Heart right ventricle (tissue), 16 donors: Measurements from ENCODE around the gene LDLRAD2. TPM values are rescaled to one million over a fixed set of nuclear protein-coding genes. Genes with fewer than 3 reads are reported as not detected.

Experiments used
- ATAC-seq, 8 donors: fragments of 200-7000 bp; cut with Tn5 transposase; one replicate each; pipeline ENCODE4 v1.9.1; 2020; ENCODE audit warnings: mild to moderate bottlenecking in 8 of 8, moderate library complexity in 8 of 8, moderate number of reproducible peaks in 1 of 8
- DNase-seq, 2 donors: peaks; one replicate each; pipeline ENCODE4 v3.0.0-alpha.2; 2020
- H3K27ac ChIP-seq, 10 donors: fragments of 200-600 bp; sonication (generic) in 2 of 10; one replicate each; pipeline versions ENCODE4 v1.5.0 to v1.8.0; 2020 to 2022; ENCODE audit warnings: mild to moderate bottlenecking in 3 of 10
- H3K27me3 ChIP-seq, 7 donors: fragments of 200-600 bp; one replicate each; pipeline ENCODE4 v1.8.0; 2021 to 2022; ENCODE audit warnings: mild to moderate bottlenecking in 2 of 7
- H3K36me3 ChIP-seq, 9 donors: fragments of 200-600 bp; sonication (generic) in 1 of 9; one replicate each; pipeline versions ENCODE4 v1.5.0 to v1.8.0; 2020 to 2022; ENCODE audit warnings: mild to moderate bottlenecking in 2 of 9
- H3K4me1 ChIP-seq, 9 donors: fragments of 200-600 bp; sonication (generic) in 1 of 9; one replicate each; pipeline versions ENCODE4 v1.5.0 to v1.8.0; 2020 to 2022; ENCODE audit warnings: mild to moderate bottlenecking in 4 of 9
- H3K4me3 ChIP-seq, 10 donors: fragments of 200-600 bp; sonication (generic) in 2 of 10; one replicate each; pipeline versions ENCODE4 v1.5.0 to v1.8.0; 2020 to 2022; ENCODE audit warnings: mild to moderate bottlenecking in 7 of 10, moderate library complexity in 2 of 10
- H3K9me3 ChIP-seq, 11 donors: fragments of 200-600 bp in 10 of 11; sonication (generic) in 2 of 11; one replicate each; pipeline versions ENCODE4 v1.5.0 to v1.8.0; 2013 to 2022; ENCODE audit warnings: mild to moderate bottlenecking in 2 of 11, control low read depth in 1 of 11, moderate library complexity in 1 of 11
- CTCF ChIP-seq, 9 donors: fragments of 200-600 bp; sonication (generic) in 2 of 9; IDR thresholded peaks; one replicate each; pipeline versions ENCODE4 v1.5.0 to v1.8.0; 2021 to 2022; ENCODE audit warnings: antibody characterized with exemption in 9 of 9, mild to moderate bottlenecking in 5 of 9, moderate library complexity in 1 of 9
- WGBS, 2 donors: extraction: QIAGEN DNeasy Blood & Tissue Kit; methylation state at CpG; one replicate each; pipeline ENCODE4 v1.1.7; 2013; ENCODE audit warnings: inconsistent platforms in 1 of 2; 5-methylcytosine and 5-hydroxymethylcytosine counted together
- intact Hi-C, 10 donors: fragments of 100-400 bp; cut with DNase I; formaldehyde crosslinking; loops; one replicate each; pipeline versions ENCODE4 v1.11.1 to v1.14.2; 2022
- polyA plus RNA-seq, 2 donors: library from polyadenylated mRNA; stranded (reverse); fragments of 200-250 nt; gene quantifications; one replicate each; pipeline ENCODE4 v1.2.3, GENCODE V29; 2013
- total RNA-seq, 10 donors: library from RNA; stranded (reverse); fragmentation: NEBNext Ultra II Directional in 3 of 10; extraction: Animal tissue kit (Norgen Biotek cat#: 25700) in 3 of 10; gene quantifications; one replicate each; pipeline versions ENCODE4 v1.2.1 to v1.2.4, GENCODE V29; 2021 to 2023
- donor health status: Arrhythmogenic right ventricular cardiomyopathy.
- donor health status: ischemic (EF 13 %, LVEDD 7.1; RV severe dilation, severe dysfunction).
- donor health status: healthy with polysubstance abuse.
- donor health status: DM: no; HTN: yes; CAD: no.
- donor health status: DM: no; HTN: no; CAD: no.
- donor health status: ischemic (EF 25% LVEDD 6.9; RV normal size, moderate dysfunction).
- donor health status: ischemic (EF 25% LVEDD 5.7; RV mildly dilated, moderate dysfunction).
- donor health status: healthy.
- donor health status: DM: yes; HTN: yes; CAD: no.
- donor health status: Ischemic cardiomyopathy.
- donor health status: ischemic (EF 35%, LVEDD 5.7; RV mildly dilated, moderate dysfunction).
- donor health status: nonischemic (EF 11% LVEDD 7.7; RV severe dilation, severe dysfunction).
- donor health status: DM: yes; HTN: yes; CAD: no.
- donor health status: PGD.
- donor health status: ischemic (EF 29% LVEDD 5.4; RV normal size, mild dysfunction).
- donor health status: nonischemic (EF 23%, LVEDD 6.1; RV moderate dilation, normal function).

Gene LDLRAD2
- total and polyA plus RNA-seq, 12 donors: 0.05 to 5.8 (median 1.7) TPM; not detected in 8

- ATAC-seq: peak in 1 of 8 donors; percentile 10
Observed at GRCh38 chr1:21870611-21871010, 58.5 kb downstream of the LDLRAD2 start.

GRCh38 chr1:21871943-21872342, 59.9 kb downstream of the LDLRAD2 start:
- Histone ChIP-seq H3K4me3 (no peak overlapping the region), H3K9me3 (no peaks in the 10 kb centered on the region), H3K27me3 (no peaks in the 10 kb centered on the region), H3K36me3 (peaks cover 7 to 100% (median 86%) of the 10 kb centered on the region in 9 donors), H3K27ac (peak overlapping the region in 2 of 10 donors; percentile 39 to 45), H3K4me1 (peaks cover 6 to 44% (median 14%) of the 10 kb centered on the region in 9 donors)
- intact Hi-C loops: loop anchor here in 2 of 10 donors (5.0 to 10.0 kb wide), 2 partner anchors 90 to 93 kb away; no protein-coding TSS in a partner anchor
- WGBS, 2 donors: 85 to 90% methylated on average over 13 of the region's 13 CpGs
- DNase-seq: no peak
- TF ChIP-seq CTCF (IDR thresholded peaks at IDR 0.05): no peak
- peak in 1 of 8 donors; percentile 18 for ATAC-seq

More at GRCh38 chr1:21870611-21871010, 58.5 kb downstream of the LDLRAD2 start:
- intact Hi-C loops: loop anchor here in 2 of 10 donors (5.0 to 10.0 kb wide), 2 partner anchors 92 to 94 kb away; no protein-coding TSS in a partner anchor
- Histone ChIP-seq H3K36me3 (peaks cover 8 to 100% (median 84%) of the 10 kb centered on the region in 9 donors), H3K27ac (peak overlapping the region in 6 of 10 donors; percentile 7 to 61 (median 48)), H3K9me3 (no peaks in the 10 kb centered on the region), H3K4me3 (no peak overlapping the region), H3K4me1 (peaks cover 6 to 44% (median 14%) of the 10 kb centered on the region in 9 donors), H3K27me3 (no peaks in the 10 kb centered on the region)
- DNase-seq: no peak
- WGBS, 2 donors: 94 to 95% methylated on average over 15 of the region's 15 CpGs
- no peak for TF ChIP-seq CTCF (IDR thresholded peaks at IDR 0.05)

DNA sequence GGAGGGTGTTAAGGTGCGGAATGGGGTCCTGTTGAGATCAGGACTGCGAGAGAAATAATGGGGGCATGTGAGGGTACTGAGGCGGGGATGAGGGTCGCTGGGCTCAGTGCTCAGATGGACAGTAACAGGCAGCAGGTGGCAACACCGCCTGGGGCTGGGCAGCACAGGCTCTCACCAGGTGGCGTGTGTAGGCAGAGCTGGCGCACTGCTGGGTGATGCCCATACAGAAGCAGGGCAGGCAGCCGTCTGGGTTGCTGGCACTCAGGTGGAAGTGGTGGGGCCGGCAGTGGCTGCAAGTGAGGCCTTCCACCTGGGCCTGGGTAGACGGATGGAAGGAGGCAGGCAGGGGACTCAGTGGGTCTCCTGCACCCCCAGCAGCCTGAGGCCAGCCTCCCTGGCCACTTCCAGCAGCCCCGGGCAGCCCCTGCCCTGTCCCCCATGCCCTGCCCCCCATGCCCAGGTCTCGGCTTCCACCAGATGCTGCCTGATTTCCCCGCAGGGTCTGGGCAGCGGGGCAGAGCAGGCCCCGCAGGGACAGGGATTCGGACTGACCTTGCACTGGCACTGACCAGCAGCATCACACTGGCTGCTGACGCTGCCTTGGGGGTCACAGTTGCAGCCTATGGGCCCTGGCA, 60.5 kb downstream of the LDLRAD2 start:
- DNase-seq: no peak
- 91 to 92% methylated on average over 17 of the region's 17 CpGs for WGBS, 2 donors

More for the DNA sequence above, 60.5 kb downstream of the LDLRAD2 start:
- no peak for ATAC-seq
- Histone ChIP-seq H3K9me3 (no peaks in the 10 kb centered on the region), H3K36me3 (peaks cover 7 to 100% (median 88%) of the 10 kb centered on the region in 9 donors), H3K27me3 (no peaks in the 10 kb centered on the region), H3K27ac (peak overlapping the region in 2 of 10 donors; percentile 39 to 45), H3K4me1 (peaks cover 6 to 44% (median 14%) of the 10 kb centered on the region in 9 donors), H3K4me3 (no peak overlapping the region)
- intact Hi-C loops: loop anchor here in 2 of 10 donors (5.0 to 10.0 kb wide), 2 partner anchors 90 to 92 kb away; no protein-coding TSS in a partner anchor
- no peak for TF ChIP-seq CTCF (IDR thresholded peaks at IDR 0.05)
